Measurements from ENCODE around the gene BICRA. TPM values are rescaled to one million over a fixed set of nuclear protein-coding genes. Genes with fewer than 3 reads are reported as not detected.
"Not testable (repeated sequence)": the region's sequence is repeated elsewhere in the genome, so short reads cannot be mapped to it uniquely, and the experiment has no call there.

Gene BICRA
- polyA plus RNA-seq, 6 donors from 2014 or later, result 0.37 to 1.5 (median 0.83) TPM; not detected in 1

DNA sequence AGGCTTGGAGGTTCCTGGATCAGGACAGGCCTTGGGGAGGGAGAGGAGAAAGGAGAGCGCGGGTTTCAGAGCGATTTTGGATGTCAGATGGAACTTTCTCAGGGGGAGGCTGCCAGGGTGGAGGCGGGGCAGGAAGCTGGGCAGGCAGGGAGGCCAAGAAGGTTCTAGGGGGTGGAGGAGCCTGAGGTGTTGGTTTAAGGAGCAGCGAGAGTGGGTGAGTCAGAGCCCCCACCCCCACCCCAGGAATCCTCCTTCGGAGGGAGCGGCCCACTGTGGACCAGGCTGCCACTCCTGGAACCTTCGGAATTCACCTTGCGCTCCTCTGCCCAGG is 120.5 kb downstream of the BICRA start:
- peak overlapping the region in 5 of 8 donors; percentile 12 to 82 (median 55) for H3K4me3 Mint-ChIP-seq

DNA sequence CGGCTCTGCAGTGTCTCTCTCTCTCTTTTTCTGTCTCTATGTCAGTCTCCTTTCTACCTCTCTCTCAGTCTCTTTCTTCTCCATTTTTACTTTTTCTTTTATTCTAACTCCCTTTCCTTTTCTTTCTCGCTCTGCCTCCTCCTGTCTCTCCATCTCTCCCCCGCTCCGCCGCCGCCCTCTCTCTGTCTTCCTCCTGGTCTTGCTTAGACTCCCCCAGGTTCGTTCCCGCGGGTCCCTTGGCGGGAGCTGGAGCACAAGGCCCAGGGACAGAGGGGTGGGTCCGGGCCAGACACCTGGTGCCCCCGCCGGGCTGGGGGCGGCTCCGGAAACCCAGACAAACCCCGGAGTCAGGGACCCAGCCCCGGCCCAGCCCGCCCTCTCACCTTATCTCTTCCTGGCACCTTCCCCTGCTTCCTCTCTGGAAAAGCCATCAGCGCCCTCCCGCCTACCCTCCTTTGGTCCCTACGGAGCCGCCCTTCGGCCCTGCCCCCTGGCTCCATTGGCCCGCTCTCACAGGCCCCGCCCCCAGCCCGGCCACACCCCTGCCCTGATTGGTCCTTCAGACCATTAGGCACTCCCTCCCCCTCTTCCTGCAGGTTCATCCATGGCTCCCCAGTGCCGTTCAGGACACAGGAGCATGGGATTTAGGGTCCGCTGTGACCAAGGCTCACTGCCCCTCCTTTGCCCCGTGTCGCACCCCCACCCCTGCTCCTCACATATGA is 121.0 kb downstream of the BICRA start:
- Mint-ChIP-seq H3K27ac (peak overlapping the region in 1 of 6 donors; percentile 6), H3K36me3 (no peaks in the 10 kb centered on the region), H3K27me3 (peaks cover 27 to 61% (median 47%) of the 10 kb centered on the region in 3 donors), H3K9me3 (peaks cover 0 to 7% (median 2%) of the 10 kb centered on the region in 7 donors), H3K4me1 (peaks cover 16 to 24% (median 22%) of the 10 kb centered on the region in 3 donors), H3K4me3 (peak overlapping the region in 6 of 8 donors; percentile 29 to 82 (median 52))
- DNase-seq (no peak), ATAC-seq (ENCODE audit: low read depth in 2 of 2) (peak; percentile 25 to 43)

More for the DNA sequence above, 120.5 kb downstream of the BICRA start:
- Mint-ChIP-seq H3K36me3 (no peaks in the 10 kb centered on the region), H3K9me3 (peaks cover 0 to 7% (median 2%) of the 10 kb centered on the region in 7 donors), H3K4me1 (peaks cover 16 to 24% (median 22%) of the 10 kb centered on the region in 3 donors), H3K27me3 (peaks cover 27 to 66% (median 47%) of the 10 kb centered on the region in 3 donors), H3K27ac (peak overlapping the region in 1 of 6 donors; percentile 6)
- no peak for DNase-seq
- peak; percentile 25 to 30 for ATAC-seq (ENCODE audit: low read depth in 2 of 2)

GRCh38 chr19:47730521-47730889 is 121.6 kb downstream of the BICRA start:
- DNase-seq (no peak), ATAC-seq (ENCODE audit: low read depth in 2 of 2) (no peak)
- Mint-ChIP-seq H3K27ac (no peak overlapping the region), H3K9me3 (peaks cover 0 to 7% (median 2%) of the 10 kb centered on the region in 7 donors), H3K27me3 (peaks cover 27 to 58% (median 47%) of the 10 kb centered on the region in 3 donors), H3K4me3 (peak overlapping the region in 6 of 8 donors; percentile 7 to 67 (median 42)), H3K4me1 (peaks cover 16 to 24% (median 22%) of the 10 kb centered on the region in 3 donors), H3K36me3 (no peaks in the 10 kb centered on the region)

DNA sequence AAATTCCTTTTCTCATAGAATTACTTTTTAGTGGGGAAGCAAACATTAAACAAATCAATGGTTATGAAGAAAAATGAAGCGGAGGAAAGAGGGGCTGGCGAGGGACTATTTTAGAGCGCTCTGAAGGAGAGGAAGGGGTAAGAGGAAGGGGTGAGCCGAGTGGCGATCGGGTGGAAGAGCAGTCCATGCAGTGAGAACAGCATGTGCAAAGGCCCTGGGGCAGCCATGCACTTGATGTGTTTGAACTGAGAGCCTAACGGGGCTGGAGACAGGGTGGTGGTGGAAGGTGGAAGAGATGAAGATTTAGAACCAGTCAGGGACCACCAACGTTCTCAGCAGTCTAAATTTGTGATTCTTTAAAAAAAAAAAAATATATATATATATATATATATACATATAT is 122.0 kb downstream of the BICRA start:
- ATAC-seq (ENCODE audit: low read depth in 2 of 2) (no peak), DNase-seq (no peak)
- peak overlapping the region in 1 of 8 donors; percentile 41 for H3K4me3 Mint-ChIP-seq
- no peak overlapping the region for H3K27ac Mint-ChIP-seq
- peaks cover 0 to 7% (median 2%) of the 10 kb centered on the region in 7 donors for H3K9me3 Mint-ChIP-seq
- H3K4me1 Mint-ChIP-seq, result peaks cover 16 to 24% (median 22%) of the 10 kb centered on the region in 3 donors
- H3K36me3 Mint-ChIP-seq, result no peaks in the 10 kb centered on the region
- H3K27me3 Mint-ChIP-seq, result peaks cover 27 to 58% (median 47%) of the 10 kb centered on the region in 3 donors

DNA sequence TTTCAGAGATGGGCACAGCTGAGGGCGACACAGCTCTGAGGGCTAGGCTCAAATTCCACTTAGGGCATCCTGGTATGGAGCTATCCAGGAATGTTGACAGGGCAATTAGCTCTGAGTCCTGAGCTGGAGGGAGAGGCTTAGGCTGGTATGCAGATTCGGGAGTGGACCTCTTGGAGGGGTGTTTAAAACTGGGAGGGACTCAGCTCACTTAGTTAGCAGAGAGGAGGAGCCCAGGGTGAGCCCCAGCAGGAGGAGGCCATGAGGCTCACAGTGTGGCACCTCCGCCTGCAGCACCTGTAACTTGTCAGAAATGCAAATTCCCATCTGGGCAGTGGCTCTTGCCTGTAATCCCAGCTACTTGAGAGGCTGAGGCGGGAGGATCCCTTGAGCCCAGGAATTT is 126.2 kb downstream of the BICRA start:
- peaks cover 3 to 10% (median 4%) of the 10 kb centered on the region in 3 donors for H3K4me1 Mint-ChIP-seq
- peaks cover 8 to 22% (median 15%) of the 10 kb centered on the region in 3 donors for H3K27me3 Mint-ChIP-seq
- no peaks in the 10 kb centered on the region for H3K36me3 Mint-ChIP-seq
- DNase-seq (no peak), ATAC-seq (ENCODE audit: low read depth in 2 of 2) (no peak)
- peaks cover 0 to 7% (median 2%) of the 10 kb centered on the region in 7 donors for H3K9me3 Mint-ChIP-seq
- no peak overlapping the region for H3K4me3 Mint-ChIP-seq
- peak overlapping the region in 1 of 6 donors; percentile 37 for H3K27ac Mint-ChIP-seq

DNA sequence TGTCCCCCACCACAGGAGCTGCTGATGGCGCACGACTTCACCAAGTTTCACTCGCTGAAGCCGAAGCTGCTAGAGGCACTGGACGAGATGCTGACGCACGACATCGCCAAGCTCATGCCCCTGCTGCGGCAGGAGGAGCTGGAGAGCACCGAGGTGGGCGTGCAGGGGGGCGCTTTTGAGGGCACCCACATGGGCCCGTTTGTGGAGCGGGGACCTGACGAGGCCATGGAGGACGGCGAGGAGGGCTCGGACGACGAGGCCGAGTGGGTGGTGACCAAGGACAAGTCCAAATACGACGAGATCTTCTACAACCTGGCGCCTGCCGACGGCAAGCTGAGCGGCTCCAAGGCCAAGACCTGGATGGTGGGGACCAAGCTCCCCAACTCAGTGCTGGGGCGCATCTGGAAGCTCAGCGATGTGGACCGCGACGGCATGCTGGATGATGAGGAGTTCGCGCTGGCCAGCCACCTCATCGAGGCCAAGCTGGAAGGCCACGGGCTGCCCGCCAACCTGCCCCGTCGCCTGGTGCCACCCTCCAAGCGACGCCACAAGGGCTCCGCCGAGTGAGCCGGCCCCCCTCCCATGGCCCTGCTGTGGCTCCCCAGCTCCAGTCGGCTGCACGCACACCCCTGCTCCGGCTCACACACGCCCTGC is 132.1 kb downstream of the BICRA start:
- H3K9me3 Mint-ChIP-seq, result peaks cover 0 to 7% (median 0%) of the 10 kb centered on the region in 7 donors
- DNase-seq (no peak), ATAC-seq (ENCODE audit: low read depth in 2 of 2) (no peak)
- H3K36me3 Mint-ChIP-seq, result peaks cover 0 to 5% of the 10 kb centered on the region in 2 donors
- H3K27ac Mint-ChIP-seq, result peak overlapping the region in 1 of 6 donors; percentile 34
- peaks cover 14 to 36% (median 31%) of the 10 kb centered on the region in 3 donors for H3K4me1 Mint-ChIP-seq
- H3K4me3 Mint-ChIP-seq, result no peak overlapping the region
- H3K27me3 Mint-ChIP-seq, result no peaks in the 10 kb centered on the region

DNA sequence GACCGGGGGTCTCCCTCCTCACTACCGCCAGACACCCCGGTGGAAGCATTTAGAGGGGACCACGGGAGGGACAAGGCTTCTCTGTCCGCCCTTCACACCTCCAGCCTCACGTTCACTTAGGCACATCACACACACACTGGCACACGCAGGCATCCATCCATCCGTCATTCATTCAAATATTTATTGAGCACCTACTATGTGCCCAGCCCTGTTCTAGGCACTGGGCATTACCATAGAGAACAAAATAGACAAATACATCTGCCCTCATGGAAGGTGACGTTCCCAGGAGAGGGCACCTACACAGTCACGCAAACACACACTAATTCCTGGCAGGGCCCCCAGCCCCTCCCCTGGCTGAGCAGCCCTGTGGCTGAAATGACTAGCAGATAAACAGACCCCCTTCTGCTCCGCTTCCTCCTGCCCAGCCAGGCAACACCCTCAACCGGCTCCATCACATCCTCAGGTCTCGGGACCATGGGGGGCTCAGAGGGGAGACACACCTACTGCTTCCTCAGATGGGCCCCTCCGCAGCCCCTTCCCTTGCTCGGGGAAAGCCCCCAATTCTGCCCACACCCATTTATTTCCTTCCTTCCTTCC is 132.7 kb downstream of the BICRA start:
- ATAC-seq (ENCODE audit: low read depth in 2 of 2) (no peak), DNase-seq (no peak)
- Mint-ChIP-seq H3K4me1 (peaks cover 14 to 43% (median 31%) of the 10 kb centered on the region in 3 donors), H3K27ac (peak overlapping the region in 3 of 6 donors; percentile 42 to 92 (median 85)), H3K4me3 (peak overlapping the region; percentile 5 to 80 (median 67)), H3K27me3 (no peaks in the 10 kb centered on the region), H3K9me3 (peaks cover 0 to 7% (median 0%) of the 10 kb centered on the region in 7 donors), H3K36me3 (peaks cover 0 to 5% of the 10 kb centered on the region in 2 donors)

DNA sequence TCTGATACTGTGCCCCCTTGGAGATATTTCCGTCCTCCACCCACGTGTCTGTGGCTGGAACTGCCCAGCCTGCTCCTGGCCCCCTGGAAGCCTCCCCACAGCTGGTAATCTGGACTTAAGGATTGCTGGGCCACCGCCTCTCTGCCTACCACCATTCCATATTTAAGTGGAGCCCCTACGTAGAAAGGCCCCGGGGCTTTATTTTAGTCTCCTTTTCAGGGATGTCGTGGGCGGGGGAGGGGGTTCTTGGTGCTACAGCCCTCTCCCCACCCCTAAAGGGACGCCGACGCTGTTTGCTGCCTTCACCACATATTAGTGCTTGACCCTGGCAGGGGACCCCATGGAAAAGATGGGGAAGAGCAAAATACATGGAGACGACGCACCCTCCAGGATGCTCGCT is 133.7 kb downstream of the BICRA start:
- peaks cover 0 to 5% (median 0%) of the 10 kb centered on the region in 7 donors for H3K9me3 Mint-ChIP-seq
- ATAC-seq (ENCODE audit: low read depth in 2 of 2), result no peak
- H3K4me3 Mint-ChIP-seq, result peak overlapping the region in 7 of 8 donors; percentile 25 to 84 (median 76)

GRCh38 chr19:47745010-47745901 is 136.3 kb downstream of the BICRA start, which contains the start of gene NOP53:
TSS of gene NOP53 (plus strand) at chr19:47745546. CDS start at chr19:47745560, 14 bp downstream.
- DNase-seq, result peak; percentile 96
- H3K27ac Mint-ChIP-seq, result peak within 1 kb of the TSS; percentile 99 to 100 (median 100)
- H3K9me3 Mint-ChIP-seq, result peaks cover 0 to 5% (median 0%) of the 10 kb centered on the region in 7 donors
- H3K4me1 Mint-ChIP-seq, result peaks cover 29 to 58% (median 47%) of the 10 kb centered on the region in 3 donors
- H3K27me3 Mint-ChIP-seq, result no peaks in the 10 kb centered on the region
- peaks cover 5 to 19% of the 10 kb centered on the region in 2 donors for H3K36me3 Mint-ChIP-seq
- H3K4me3 Mint-ChIP-seq, result peak within 1 kb of the TSS; percentile 95 to 100 (median 100)
- peak; percentile 81 to 84 for ATAC-seq (ENCODE audit: low read depth in 2 of 2)

More for the DNA sequence above, 133.7 kb downstream of the BICRA start:
- Mint-ChIP-seq H3K27ac (peak overlapping the region in 2 of 6 donors; percentile 18 to 70), H3K27me3 (no peaks in the 10 kb centered on the region), H3K36me3 (peaks cover 0 to 5% of the 10 kb centered on the region in 2 donors), H3K4me1 (peaks cover 18 to 47% (median 31%) of the 10 kb centered on the region in 3 donors)
- no peak for DNase-seq

DNA sequence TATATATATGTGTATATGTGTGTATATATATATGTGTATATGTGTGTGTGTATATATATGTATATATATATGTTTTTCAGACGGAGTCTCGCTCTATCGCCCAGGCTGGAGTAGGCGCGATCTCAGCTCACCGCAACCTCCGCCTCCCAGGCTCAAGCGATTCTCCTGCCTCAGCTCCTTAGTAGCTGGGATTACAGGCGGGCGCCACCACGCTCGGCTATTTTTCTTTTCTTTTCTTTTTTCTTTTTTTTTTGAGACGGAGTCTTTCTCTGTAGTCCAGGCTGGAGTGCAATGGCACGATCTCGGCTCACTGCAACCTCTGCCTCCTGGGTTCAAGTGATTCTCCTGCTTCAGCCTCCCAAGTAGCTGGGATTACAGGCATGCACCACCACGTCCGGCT is 137.2 kb downstream of the BICRA start:
- Mint-ChIP-seq H3K27ac (peak overlapping the region; percentile 99 to 100 (median 100)), H3K4me3 (peak overlapping the region; percentile 95 to 100 (median 100)), H3K4me1 (peaks cover 33 to 58% (median 47%) of the 10 kb centered on the region in 3 donors), H3K36me3 (peaks cover 5 to 19% of the 10 kb centered on the region in 2 donors)
- DNase-seq; ATAC-seq (ENCODE audit: low read depth in 2 of 2); H3K9me3 Mint-ChIP-seq; H3K27me3 Mint-ChIP-seq: not testable (repeated sequence)

DNA sequence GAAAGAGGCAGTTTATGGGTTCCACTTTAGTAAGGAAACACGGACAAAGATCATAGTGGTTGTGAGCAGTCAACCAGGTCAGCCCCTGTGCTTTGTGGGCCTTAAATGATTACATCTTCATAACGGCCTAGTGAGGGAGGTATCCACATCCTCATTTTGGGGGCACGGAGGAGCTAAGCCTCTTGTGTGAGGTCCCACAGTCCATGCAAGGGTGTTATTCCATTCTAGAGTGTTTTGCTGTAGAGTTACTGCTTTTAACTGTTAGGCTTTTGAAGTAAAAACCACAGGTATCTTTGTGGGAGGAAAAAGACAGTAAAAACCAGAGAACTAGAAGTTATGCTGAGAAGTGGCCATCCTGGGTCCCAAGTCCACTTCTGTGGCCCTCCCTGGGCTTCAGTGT is 140.4 kb downstream of the BICRA start:
- ATAC-seq (ENCODE audit: low read depth in 2 of 2) (peak; percentile 20 to 28), DNase-seq (no peak)
- Mint-ChIP-seq H3K4me1 (peaks cover 24 to 37% (median 24%) of the 10 kb centered on the region in 3 donors), H3K9me3 (peaks cover 0 to 2% (median 0%) of the 10 kb centered on the region in 7 donors), H3K27me3 (no peaks in the 10 kb centered on the region), H3K27ac (peak overlapping the region; percentile 45 to 92 (median 67)), H3K36me3 (peaks cover 13 to 19% of the 10 kb centered on the region in 2 donors), H3K4me3 (peak overlapping the region in 5 of 8 donors; percentile 56 to 81 (median 58))

- no peaks in the 10 kb centered on the region for H3K27me3 Mint-ChIP-seq
- H3K9me3 Mint-ChIP-seq, result no peaks in the 10 kb centered on the region
- H3K36me3 Mint-ChIP-seq, result peaks cover 13% of the 10 kb centered on the region in 2 donors
- no peak overlapping the region for H3K4me3 Mint-ChIP-seq
- DNase-seq (no peak), ATAC-seq (ENCODE audit: low read depth in 2 of 2) (no peak)
- peak overlapping the region in 1 of 6 donors; percentile 51 for H3K27ac Mint-ChIP-seq
- peaks cover 17 to 28% (median 19%) of the 10 kb centered on the region in 3 donors for H3K4me1 Mint-ChIP-seq
Observed at GRCh38 chr19:47750752-47751151, 141.8 kb downstream of the BICRA start.

Data from naive B cell (primary cell).